Astrocyte of the cerebellum (primary cell): Measurements from ENCODE around the gene TET1.

Source experiments
- DNase-seq: peaks from one replicate; pipeline ENCODE4 v3.0.0-alpha.2; 2011; ENCODE audit warnings: low read depth
- H3K4me3 ChIP-seq: 2 replicates; pipeline ENCODE4 v1.5.1; 2011; ENCODE audit warnings: mild to moderate bottlenecking, low read depth, low read length, moderate library complexity
- CTCF ChIP-seq: IDR thresholded peaks from 2 replicates; pipeline ENCODE4 v1.5.1; 2012; ENCODE audit warnings: low read length, low read depth, moderate library complexity, mild to moderate bottlenecking; ENCODE audit errors: missing control alignments
- in situ Hi-C: cut with HindIII; loops from 2 replicates; pipeline ENCODE4 v1.10.0; 2017; ENCODE audit warnings: low sequenced_read_pairs

The TET1 gene

GRCh38 chr10:68647672-68648341 is 87.7 kb downstream of the TET1 start:
- peak; percentile 74 for DNase-seq
- no peak overlapping the region for H3K4me3 ChIP-seq
- no peak for TF ChIP-seq CTCF
- in situ Hi-C loops = no loop called here

GRCh38 chr10:68655620-68656126 is 95.5 kb downstream of the TET1 start:
- no peak overlapping the region for H3K4me3 ChIP-seq
- TF ChIP-seq CTCF = no peak
- in situ Hi-C loops = no loop called here
- DNase-seq = no peak

DNA sequence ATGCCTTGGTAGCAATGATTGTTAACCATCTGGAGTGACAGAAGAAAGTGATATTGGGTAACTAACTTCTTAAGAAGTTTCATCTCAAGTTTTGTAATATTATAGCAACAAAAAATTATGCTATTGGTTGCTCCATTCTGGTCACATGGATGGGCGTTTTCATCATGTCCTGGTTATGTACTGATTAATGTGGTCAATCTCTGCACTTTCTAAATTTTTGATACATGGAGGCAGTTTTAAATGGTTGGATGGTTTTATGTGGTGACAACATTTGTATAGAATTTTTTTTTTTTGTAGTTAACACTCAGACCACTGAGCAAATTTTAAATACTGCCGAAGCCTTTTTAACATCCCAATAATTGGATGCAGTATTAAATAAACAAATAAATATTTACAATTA is 105.7 kb downstream of the TET1 start:
- in situ Hi-C loops = no loop called here
- no peak for TF ChIP-seq CTCF
- DNase-seq = peak; percentile 49
- H3K4me3 ChIP-seq = no peak overlapping the region

DNA sequence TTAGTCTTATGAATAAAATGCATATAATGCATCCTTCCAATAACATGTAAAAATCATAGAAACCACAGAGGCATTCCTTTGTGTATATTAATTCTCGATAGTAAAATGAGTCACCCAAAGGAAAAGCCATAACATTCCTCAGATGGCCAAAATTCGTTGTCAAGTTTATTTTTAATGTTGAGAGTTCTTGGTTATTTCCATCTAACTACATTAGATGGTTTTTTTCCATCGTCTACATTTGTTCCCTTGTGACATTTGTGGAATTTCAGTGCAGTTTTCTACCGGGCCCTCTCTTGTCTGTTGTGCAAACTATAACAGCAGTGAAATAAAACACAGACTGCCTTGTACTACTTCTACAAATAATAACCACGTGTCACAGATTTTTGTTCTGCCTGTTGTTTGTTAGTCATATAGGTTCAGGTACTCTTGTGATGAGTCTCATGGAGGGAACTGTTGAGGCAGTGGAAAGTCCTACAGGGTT is 106.2 kb downstream of the TET1 start:
- peak; percentile 85 for DNase-seq
- no peak for TF ChIP-seq CTCF
- H3K4me3 ChIP-seq = no peak overlapping the region
- in situ Hi-C loops = no loop called here

GRCh38 chr10:68668231-68668630 is 108.1 kb downstream of the TET1 start:
- in situ Hi-C loops = no loop called here
- TF ChIP-seq CTCF = no peak
- no peak for DNase-seq
- no peak overlapping the region for H3K4me3 ChIP-seq

- in situ Hi-C loops = no loop called here
- H3K4me3 ChIP-seq = no peak overlapping the region
- no peak for TF ChIP-seq CTCF
- no peak for DNase-seq
Observed at GRCh38 chr10:68668972-68669371, 108.8 kb downstream of the TET1 start.

GRCh38 chr10:68684413-68684812 is 124.3 kb downstream of the TET1 start:
- no peak for DNase-seq
- in situ Hi-C loops = no loop called here
- TF ChIP-seq CTCF = no peak
- H3K4me3 ChIP-seq = no peak overlapping the region
